GM21528 (cell line): ENCODE results near the gene MFSD11.
"Not testable (repeated sequence)": the region's sequence is repeated elsewhere in the genome, so short reads cannot be mapped to it uniquely, and the experiment has no call there.

ENCODE experiments used
- ATAC-seq: cut with Tn5 transposase; IDR thresholded peaks from one replicate; pipeline ENCODE4 v1.9.1; 2021; ENCODE audit warnings: mild to moderate bottlenecking, moderate library complexity; ENCODE audit not compliant: unreplicated experiment, low FRiP score

MFSD11 gene

GRCh38 chr17:76737676-76738467 is at the start of gene MFSD11:
Gene MFSD11, plus strand, starts transcription at chr17:76738119. Its CDS starts 234 bp downstream, at chr17:76738353.
- ATAC-seq, result peak; percentile 62

GRCh38 chr17:76688165-76688622 is 49.7 kb upstream of the MFSD11 start:
- ATAC-seq, result no peak

GRCh38 chr17:76689859-76690258 is 48.1 kb upstream of the MFSD11 start:
- no peak for ATAC-seq

- no peak for ATAC-seq
Observed at GRCh38 chr17:76690596-76691280, 47.2 kb upstream of the MFSD11 start.

- ATAC-seq, result no peak
Observed at GRCh38 chr17:76691379-76692191, 46.3 kb upstream of the MFSD11 start.

GRCh38 chr17:76695059-76695831 is 42.7 kb upstream of the MFSD11 start:
- no peak for ATAC-seq

GRCh38 chr17:76696763-76697701 is 40.9 kb upstream of the MFSD11 start:
- ATAC-seq, result no peak

GRCh38 chr17:76697702-76698465 is 40.0 kb upstream of the MFSD11 start:
- no peak for ATAC-seq

GRCh38 chr17:76698466-76698977 is 39.4 kb upstream of the MFSD11 start:
- ATAC-seq, result not testable (repeated sequence)

GRCh38 chr17:76700270-76700616 is 37.7 kb upstream of the MFSD11 start:
- ATAC-seq, result no peak

GRCh38 chr17:76700617-76701470 is 37.1 kb upstream of the MFSD11 start:
- no peak for ATAC-seq

GRCh38 chr17:76701471-76701967 is 36.4 kb upstream of the MFSD11 start:
- no peak for ATAC-seq

GRCh38 chr17:76702076-76702475 is 35.8 kb upstream of the MFSD11 start:
- ATAC-seq, result no peak

- no peak for ATAC-seq
Observed at GRCh38 chr17:76702941-76703637, 34.8 kb upstream of the MFSD11 start.

- ATAC-seq, result no peak
Observed at GRCh38 chr17:76704805-76705204, 33.1 kb upstream of the MFSD11 start.

- no peak for ATAC-seq
Observed at GRCh38 chr17:76706817-76707216, 31.1 kb upstream of the MFSD11 start.
